Left renal cortex interstitium (tissue), 4 donors: ENCODE data around the gene NECTIN4. TPM values are rescaled to one million over a fixed set of nuclear protein-coding genes. Genes with fewer than 3 reads are reported as not detected.
"Not testable (repeated sequence)": the region's sequence is repeated elsewhere in the genome, so short reads cannot be mapped to it uniquely, and the experiment has no call there.

Source experiments
- DNase-seq, 4 donors: peaks; one replicate each; pipeline ENCODE4 v3.0.0-alpha.2; 2013; ENCODE audit warnings: low read depth in 4 of 4, low spot score in 2 of 4, missing footprints in 1 of 4
- polyA plus RNA-seq, 4 donors: library from polyadenylated mRNA; unstranded; fragments of 120-200 nt; gene quantifications; one replicate each; pipeline ENCODE4 v1.2.1, GENCODE V29; 2013; ENCODE audit not compliant: insufficient read length in 4 of 4

NECTIN4 gene
- polyA plus RNA-seq, 4 donors, result 2.1 to 4.8 (median 4.3) TPM

- no peak for DNase-seq
These were observed 55.6 kb downstream of the NECTIN4 start for GRCh38 chr1:161033751-161034150.

- DNase-seq, result no peak
These were observed 56.9 kb downstream of the NECTIN4 start for GRCh38 chr1:161032409-161032808.

GRCh38 chr1:161031874-161032273 lies 57.5 kb downstream of the NECTIN4 start:
- DNase-seq, result no peak

- not testable (repeated sequence) for DNase-seq
These were observed 59.9 kb downstream of the NECTIN4 start for GRCh38 chr1:161029466-161029865.

GRCh38 chr1:161026954-161027353 lies 62.4 kb downstream of the NECTIN4 start:
- not testable (repeated sequence) for DNase-seq

GRCh38 chr1:161022432-161022831 lies 66.9 kb downstream of the NECTIN4 start:
- DNase-seq, result not testable (repeated sequence)

GRCh38 chr1:161021970-161022353 lies 67.4 kb downstream of the NECTIN4 start:
- DNase-seq, result no peak

- peak in 2 of 4 donors; percentile 74 to 76 for DNase-seq
These were observed 68.0 kb downstream of the NECTIN4 start for GRCh38 chr1:161021165-161021969.

Other genes starting within 250 kb of the NECTIN4 start
- gene CD244, start 226.7 kb downstream of the NECTIN4 start, polyA plus RNA-seq, result under 1 TPM; 0.11 to 0.44 (median 0.25) TPM
- gene ITLN1, start 204.4 kb downstream of the NECTIN4 start, polyA plus RNA-seq, result 1 to 10 TPM; 1.3 to 5.3 (median 2.1) TPM
- gene ITLN2, start 134.7 kb downstream of the NECTIN4 start, polyA plus RNA-seq, result not detected
- 100 to 1,000 TPM in 1 of 4 donors, 10 to 100 TPM in 3; 76.1 to 101 (median 82.1) TPM for gene F11R, start 68.4 kb downstream of the NECTIN4 start, polyA plus RNA-seq
- 10 to 100 TPM; 52.0 to 76.1 (median 67.5) TPM for gene TSTD1, start 50.6 kb downstream of the NECTIN4 start, polyA plus RNA-seq
- 10 to 100 TPM; 55.6 to 69.0 (median 60.4) TPM for gene USF1, start 43.6 kb downstream of the NECTIN4 start, polyA plus RNA-seq
- gene ARHGAP30, start 19.7 kb downstream of the NECTIN4 start, polyA plus RNA-seq, result 1 to 10 TPM; 1.8 to 2.6 (median 2.0) TPM
- gene KLHDC9, start 8.8 kb upstream of the NECTIN4 start, polyA plus RNA-seq, result 10 to 100 TPM; 14.9 to 21.5 (median 16.4) TPM
- 10 to 100 TPM; 71.1 to 85.7 (median 77.7) TPM for gene PFDN2, start 28.5 kb upstream of the NECTIN4 start, polyA plus RNA-seq
- gene NIT1, start 28.5 kb upstream of the NECTIN4 start, polyA plus RNA-seq, result 10 to 100 TPM; 45.3 to 57.5 (median 51.8) TPM
- 10 to 100 TPM; 43.1 to 57.7 (median 48.1) TPM for gene DEDD, start 43.1 kb upstream of the NECTIN4 start, polyA plus RNA-seq
- 100 to 1,000 TPM; 124 to 175 (median 145) TPM for gene UFC1, start 64.4 kb upstream of the NECTIN4 start, polyA plus RNA-seq
- 10 to 100 TPM; 45.6 to 61.0 (median 50.3) TPM for gene USP21, start 69.9 kb upstream of the NECTIN4 start, polyA plus RNA-seq
- gene PPOX, start 76.9 kb upstream of the NECTIN4 start, polyA plus RNA-seq, result 10 to 100 TPM; 34.6 to 62.0 (median 49.4) TPM
- 10 to 100 TPM; 36.7 to 49.3 (median 41.3) TPM for gene B4GALT3, start 87.9 kb upstream of the NECTIN4 start, polyA plus RNA-seq
- gene ADAMTS4, start 109.5 kb upstream of the NECTIN4 start, polyA plus RNA-seq, result 1 to 10 TPM in 2 of 4 donors, under 1 TPM in 2; 0.72 to 1.6 (median 1.1) TPM
- 100 to 1,000 TPM; 178 to 218 (median 200) TPM for gene NDUFS2, start 112.8 kb upstream of the NECTIN4 start, polyA plus RNA-seq
- gene FCER1G, start 125.7 kb upstream of the NECTIN4 start, polyA plus RNA-seq, result 10 to 100 TPM in 3 of 4 donors, 1 to 10 TPM in 1; 10.0 to 16.1 (median 11.8) TPM
- gene APOA2, start 134.1 kb upstream of the NECTIN4 start, polyA plus RNA-seq, result 100 to 1,000 TPM in 1 of 4 donors, under 1 TPM in 1, not detected in 2; 0.43 to 120 TPM
- 10 to 100 TPM; 12.7 to 16.9 (median 15.0) TPM for gene TOMM40L, start 136.5 kb upstream of the NECTIN4 start, polyA plus RNA-seq
- gene NR1I3, start 148.6 kb upstream of the NECTIN4 start, polyA plus RNA-seq, result 1 to 10 TPM; 1.9 to 4.4 (median 3.6) TPM
- 1 to 10 TPM; 1.3 to 2.1 (median 1.4) TPM for gene PCP4L1, start 169.2 kb upstream of the NECTIN4 start, polyA plus RNA-seq
- 1 to 10 TPM; 3.7 to 5.7 (median 4.8) TPM for gene MPZ, start 220.4 kb upstream of the NECTIN4 start, polyA plus RNA-seq
- 100 to 1,000 TPM; 229 to 284 (median 257) TPM for gene SDHC, start 224.8 kb upstream of the NECTIN4 start, polyA plus RNA-seq